ENCODE results near the gene GAD2.

The GAD2 gene

DNA sequence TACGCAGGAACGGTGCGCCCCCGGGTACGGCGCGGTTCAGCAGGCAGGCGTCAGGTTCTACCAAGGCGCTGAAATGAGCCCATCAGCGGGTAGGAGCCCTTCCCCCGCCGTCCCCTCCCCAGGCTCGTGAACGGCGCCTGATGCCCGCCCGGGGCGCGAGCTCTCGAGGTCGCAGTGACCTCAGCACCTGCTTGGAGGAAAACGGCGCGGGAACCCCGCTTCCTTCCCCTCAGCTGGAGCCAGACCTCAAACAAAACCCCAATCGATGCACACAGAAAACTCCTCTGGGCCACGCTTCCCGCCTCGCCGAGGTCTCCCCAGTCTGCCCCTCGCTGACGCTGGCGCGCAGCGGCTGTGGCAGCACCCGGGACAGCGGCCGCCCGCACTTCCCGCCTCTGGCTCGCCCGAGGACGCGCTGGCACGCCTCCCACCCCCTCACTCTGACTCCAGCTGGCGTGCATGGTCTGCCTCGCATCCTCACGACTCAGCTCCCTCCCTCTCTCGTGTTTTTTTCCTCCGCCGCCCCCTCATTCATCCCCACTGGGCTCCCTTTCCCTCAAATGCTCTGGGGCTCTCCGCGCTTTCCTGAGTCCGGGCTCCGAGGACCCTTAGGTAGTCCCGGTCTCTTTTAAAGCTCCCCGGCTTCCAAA lies 514 bp upstream of the GAD2 start:
- Histone ChIP-seq H3K9me3 (ENCODE audit: insufficient read depth, low read length) (no peaks in the 10 kb centered on the region), H2AFZ (ENCODE audit: low read depth, low read length) (no peak overlapping the region), H3K36me3 (replicated peaks; ENCODE audit: low read depth, low read length) (no peaks in the 10 kb centered on the region), H3K4me3 (ENCODE audit: low read length) (no peak overlapping the region), H3K79me2 (ENCODE audit: low read length) (no peaks in the 10 kb centered on the region), H3K27ac (ENCODE audit: low read length) (no peak overlapping the region), H3K9ac (ENCODE audit: low read length) (no peak overlapping the region), H3K4me2 (ENCODE audit: low read length) (no peak overlapping the region), H3K27me3 (ENCODE audit: low read depth, low read length) (0 out of 2 replicates have a peak, but pooled peaks cover under 1% of the 10 kb centered on the region), H3K4me1 (ENCODE audit: low read length) (no peaks in the 10 kb centered on the region), H4K20me1 (ENCODE audit: insufficient read depth, low read length) (no peaks in the 10 kb centered on the region)
- no peak for TF ChIP-seq EZH2phosphoT487 (IDR thresholded peaks at IDR 0.05; ENCODE audit: low read depth)
- TF ChIP-seq, protein P1, sequence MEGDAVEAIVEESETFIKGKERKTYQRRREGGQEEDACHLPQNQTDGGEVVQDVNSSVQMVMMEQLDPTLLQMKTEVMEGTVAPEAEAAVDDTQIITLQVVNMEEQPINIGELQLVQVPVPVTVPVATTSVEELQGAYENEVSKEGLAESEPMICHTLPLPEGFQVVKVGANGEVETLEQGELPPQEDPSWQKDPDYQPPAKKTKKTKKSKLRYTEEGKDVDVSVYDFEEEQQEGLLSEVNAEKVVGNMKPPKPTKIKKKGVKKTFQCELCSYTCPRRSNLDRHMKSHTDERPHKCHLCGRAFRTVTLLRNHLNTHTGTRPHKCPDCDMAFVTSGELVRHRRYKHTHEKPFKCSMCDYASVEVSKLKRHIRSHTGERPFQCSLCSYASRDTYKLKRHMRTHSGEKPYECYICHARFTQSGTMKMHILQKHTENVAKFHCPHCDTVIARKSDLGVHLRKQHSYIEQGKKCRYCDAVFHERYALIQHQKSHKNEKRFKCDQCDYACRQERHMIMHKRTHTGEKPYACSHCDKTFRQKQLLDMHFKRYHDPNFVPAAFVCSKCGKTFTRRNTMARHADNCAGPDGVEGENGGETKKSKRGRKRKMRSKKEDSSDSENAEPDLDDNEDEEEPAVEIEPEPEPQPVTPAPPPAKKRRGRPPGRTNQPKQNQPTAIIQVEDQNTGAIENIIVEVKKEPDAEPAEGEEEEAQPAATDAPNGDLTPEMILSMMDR (IDR thresholded peaks at IDR 0.05; ENCODE audit: low read depth, low read length) = no peak

DNA sequence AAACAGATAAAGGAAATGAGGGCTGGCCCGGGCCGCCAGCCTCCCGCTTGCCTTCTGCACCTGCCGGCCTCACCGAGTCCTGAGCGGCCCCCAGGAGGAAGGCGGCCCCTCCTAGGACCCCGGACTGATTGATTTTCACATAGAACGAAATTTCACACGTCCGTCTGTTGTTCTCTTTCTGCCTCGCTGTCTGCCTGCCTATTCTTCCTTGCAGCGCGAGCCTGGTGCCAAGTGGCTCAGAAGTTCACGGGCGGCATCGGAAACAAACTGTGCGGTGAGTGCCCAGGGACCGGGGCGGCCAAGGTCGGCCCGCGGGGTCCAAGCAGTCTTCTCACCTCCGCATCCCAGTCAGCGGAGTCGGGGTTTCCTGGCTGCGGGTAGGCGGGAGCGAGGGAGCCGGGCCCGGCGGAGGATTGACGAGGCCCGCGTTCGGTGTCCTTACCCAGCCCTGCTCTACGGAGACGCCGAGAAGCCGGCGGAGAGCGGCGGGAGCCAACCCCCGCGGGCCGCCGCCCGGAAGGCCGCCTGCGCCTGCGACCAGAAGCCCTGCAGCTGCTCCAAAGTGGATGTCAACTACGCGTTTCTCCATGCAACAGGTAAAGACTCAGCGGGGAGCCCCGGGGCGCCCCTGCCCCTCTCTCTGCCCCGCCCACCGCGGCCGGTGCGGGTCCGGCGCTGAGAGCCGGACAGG lies 967 bp downstream of the GAD2 start:
- no peaks in the 10 kb centered on the region for H4K20me1 ChIP-seq (ENCODE audit: insufficient read depth, low read length)
- no peaks in the 10 kb centered on the region for H3K79me2 ChIP-seq (ENCODE audit: low read length)
- no peak overlapping the region for H3K4me3 ChIP-seq (ENCODE audit: low read length)
- TF ChIP-seq, protein P1 (IDR thresholded peaks at IDR 0.05; ENCODE audit: low read depth, low read length) = no peak
- TF ChIP-seq EZH2phosphoT487 (IDR thresholded peaks at IDR 0.05; ENCODE audit: low read depth) = no peak
- H3K27ac ChIP-seq (ENCODE audit: low read length) = no peak overlapping the region
- H3K27me3 ChIP-seq (ENCODE audit: low read depth, low read length) = peaks cover 5% of the 10 kb centered on the region; the same call in 1 of the 2 replicates
- no peaks in the 10 kb centered on the region for H3K36me3 ChIP-seq (replicated peaks; ENCODE audit: low read depth, low read length)
- no peak overlapping the region for H3K9ac ChIP-seq (ENCODE audit: low read length)
- H3K4me2 ChIP-seq (ENCODE audit: low read length) = no peak overlapping the region
- H2AFZ ChIP-seq (ENCODE audit: low read depth, low read length) = no peak overlapping the region
- no peaks in the 10 kb centered on the region for H3K4me1 ChIP-seq (ENCODE audit: low read length)
- no peaks in the 10 kb centered on the region for H3K9me3 ChIP-seq (ENCODE audit: insufficient read depth, low read length)

DNA sequence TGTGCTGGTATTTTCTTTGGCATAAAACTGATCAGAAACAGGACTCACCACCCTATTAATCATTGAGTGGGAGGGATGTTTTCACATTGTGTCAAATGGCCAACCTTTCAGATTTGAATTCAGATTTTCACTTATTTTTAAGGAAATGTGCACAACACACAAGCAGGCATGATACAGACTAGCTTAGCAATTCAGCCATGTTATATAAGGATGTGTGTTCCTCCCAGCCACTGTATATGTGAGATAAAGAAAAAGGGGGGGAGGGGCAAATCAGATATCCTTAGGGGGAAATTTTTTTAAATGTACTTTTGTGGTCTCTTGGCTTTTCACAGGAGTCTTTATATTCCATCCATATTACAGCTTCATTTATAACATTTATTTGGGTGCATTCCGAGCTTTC lies 3.1 kb downstream of the GAD2 start:
- H3K27me3 ChIP-seq (ENCODE audit: low read depth, low read length) = peaks cover 5% of the 10 kb centered on the region; the same call in 1 of the 2 replicates
- H4K20me1 ChIP-seq (ENCODE audit: insufficient read depth, low read length) = no peaks in the 10 kb centered on the region
- H3K27ac ChIP-seq (ENCODE audit: low read length) = no peak overlapping the region
- no peaks in the 10 kb centered on the region for H3K36me3 ChIP-seq (replicated peaks; ENCODE audit: low read depth, low read length)
- no peaks in the 10 kb centered on the region for H3K9me3 ChIP-seq (ENCODE audit: insufficient read depth, low read length)
- no peak overlapping the region for H2AFZ ChIP-seq (ENCODE audit: low read depth, low read length)
- no peak overlapping the region for H3K4me2 ChIP-seq (ENCODE audit: low read length)
- no peak overlapping the region for H3K4me3 ChIP-seq (ENCODE audit: low read length)
- TF ChIP-seq, protein P1 (IDR thresholded peaks at IDR 0.05; ENCODE audit: low read depth, low read length) = no peak
- no peak for TF ChIP-seq EZH2phosphoT487 (IDR thresholded peaks at IDR 0.05; ENCODE audit: low read depth)
- H3K4me1 ChIP-seq (ENCODE audit: low read length) = no peaks in the 10 kb centered on the region
- H3K9ac ChIP-seq (ENCODE audit: low read length) = no peak overlapping the region
- H3K79me2 ChIP-seq (ENCODE audit: low read length) = no peaks in the 10 kb centered on the region

- Histone ChIP-seq H4K20me1 (ENCODE audit: insufficient read depth, low read length) (no peaks in the 10 kb centered on the region), H3K4me1 (ENCODE audit: low read length) (no peaks in the 10 kb centered on the region), H2AFZ (ENCODE audit: low read depth, low read length) (no peak overlapping the region), H3K27ac (ENCODE audit: low read length) (no peak overlapping the region), H3K79me2 (ENCODE audit: low read length) (no peaks in the 10 kb centered on the region), H3K4me3 (ENCODE audit: low read length) (no peak overlapping the region), H3K9me3 (ENCODE audit: insufficient read depth, low read length) (no peaks in the 10 kb centered on the region), H3K27me3 (ENCODE audit: low read depth, low read length) (peaks cover 15% of the 10 kb centered on the region; the same call in 1 of the 2 replicates), H3K4me2 (ENCODE audit: low read length) (no peak overlapping the region), H3K9ac (ENCODE audit: low read length) (no peak overlapping the region), H3K36me3 (replicated peaks; ENCODE audit: low read depth, low read length) (no peaks in the 10 kb centered on the region)
- TF ChIP-seq, protein P1 (IDR thresholded peaks at IDR 0.05; ENCODE audit: low read depth, low read length) = no peak
- no peak for TF ChIP-seq EZH2phosphoT487 (IDR thresholded peaks at IDR 0.05; ENCODE audit: low read depth)
These were observed 4.3 kb downstream of the GAD2 start for GRCh38 chr10:26220901-26221300.
